IMR-90 (cell line): ENCODE data around the gene IFT81. TPM values are rescaled to one million over a fixed set of nuclear protein-coding genes. Genes with fewer than 3 reads are reported as not detected.
"Not testable (repeated sequence)": the region's sequence is repeated elsewhere in the genome, so short reads cannot be mapped to it uniquely, and the experiment has no call there.

Experiments used
- ATAC-seq: fragments of 200-7000 bp; cut with Tn5 transposase; 2 replicates; pipeline ENCODE4 v1.9.1; 2020; ENCODE audit warnings: low read depth, mild to moderate bottlenecking, moderate library complexity
- BruUV-seq: library from RNA; stranded (reverse); fragments of 400-500 nt; replicated peaks from 2 replicates; lab custom pipeline; 2021; lab: Mats Ljungman, UMichigan
- CTCF ChIA-PET: fragments of 300-600 bp; formaldehyde crosslinking; extraction: SDS; loops from one replicate; lab custom pipeline; 2021; ENCODE audit warnings: antibody characterized with exemption; lab: Yijun Ruan, JAX
- POLR2A ChIA-PET: fragments of 300-600 bp; sonication (Branson Sonifier 250); formaldehyde crosslinking; loops from one replicate; lab custom pipeline; 2022; ENCODE audit warnings: antibody characterized with exemption; ENCODE audit not compliant: unreplicated experiment; lab: Charles Lee
- DNase-seq: peaks from one replicate; pipeline ENCODE4 v3.0.0; 2013
- H2AFZ ChIP-seq: replicated peaks from 2 replicates; pipeline ENCODE3; 2013; ENCODE audit warnings: low read length, mild to moderate bottlenecking; ENCODE audit not compliant: poor library complexity
- H2AK5ac ChIP-seq: 2 replicates; pipeline ENCODE4 v1.6.1; 2013; ENCODE audit warnings: low read depth, low read length, inconsistent platforms
- H2AK9ac ChIP-seq: replicated peaks from 2 replicates; pipeline ENCODE3; 2013; ENCODE audit warnings: mild to moderate bottlenecking, low read depth, low read length, moderate library complexity; ENCODE audit not compliant: poor library complexity
- H2BK120ac ChIP-seq: 2 replicates; pipeline ENCODE4 v1.6.1; 2013; ENCODE audit warnings: low read depth, low read length, inconsistent platforms
- H2BK15ac ChIP-seq: 3 replicates; pipeline ENCODE4 v1.6.1; 2013; ENCODE audit warnings: low read depth, low read length, inconsistent platforms
- H2BK20ac ChIP-seq: 2 replicates; pipeline ENCODE4 v1.6.1; 2013; ENCODE audit warnings: low read depth, mild to moderate bottlenecking, inconsistent platforms, low read length, moderate library complexity
- H2BK5ac ChIP-seq: 2 replicates; pipeline ENCODE4 v1.6.1; 2013; ENCODE audit warnings: mild to moderate bottlenecking, low read depth, low read length, inconsistent platforms; ENCODE audit not compliant: poor library complexity, severe bottlenecking
- H3K14ac ChIP-seq: replicated peaks from 2 replicates; pipeline ENCODE4 v1.6.1; 2013; ENCODE audit warnings: low read depth, low read length, inconsistent platforms
- H3K18ac ChIP-seq: 2 replicates; pipeline ENCODE4 v1.6.1; 2013; ENCODE audit warnings: low read depth, low read length, control low read depth
- H3K23ac ChIP-seq: 2 replicates; pipeline ENCODE4 v1.6.1; 2013; ENCODE audit warnings: low read depth, low read length, inconsistent platforms
- H3K27ac ChIP-seq: 2 replicates; pipeline ENCODE4 v1.5.1; 2013; ENCODE audit warnings: mild to moderate bottlenecking, control low read depth, low read length; ENCODE audit not compliant: insufficient read depth
- H3K27me3 ChIP-seq: 2 replicates; pipeline ENCODE4 v1.6.1; 2013; ENCODE audit warnings: low read length; ENCODE audit not compliant: control insufficient read depth, insufficient read depth
- H3K36me3 ChIP-seq: 2 replicates; pipeline ENCODE4 v1.6.1; 2013; ENCODE audit warnings: low read length, mixed read lengths; ENCODE audit not compliant: control insufficient read depth, insufficient read depth
- H3K4ac ChIP-seq: 2 replicates; pipeline ENCODE4 v1.6.1; 2013; ENCODE audit warnings: low read depth, low read length, inconsistent platforms
- H3K4me1 ChIP-seq: 2 replicates; pipeline ENCODE4 v1.6.1; 2013; ENCODE audit warnings: low read length, mixed read lengths; ENCODE audit not compliant: control insufficient read depth, insufficient read depth
- H3K4me2 ChIP-seq: 2 replicates; pipeline ENCODE4 v1.6.1; 2013; ENCODE audit warnings: low read depth, mild to moderate bottlenecking, control low read depth, low read length, moderate library complexity
- H3K4me3 ChIP-seq: 2 replicates; pipeline ENCODE4 v1.5.1; 2013; ENCODE audit warnings: low read depth, mild to moderate bottlenecking, control low read depth, low read length, moderate library complexity; ENCODE audit not compliant: insufficient read depth
- H3K56ac ChIP-seq: 2 replicates; pipeline ENCODE4 v1.6.1; 2013; ENCODE audit warnings: low read length, inconsistent platforms; ENCODE audit not compliant: insufficient read depth; ENCODE audit errors: extremely low read depth
- H3K79me1 ChIP-seq, 2 experiments: 2 replicates each; pipeline ENCODE4 v1.6.1; 2013; ENCODE audit warnings: low read length in 2 of 2, inconsistent platforms in 1 of 2, low read depth in 1 of 2
- H3K9ac ChIP-seq: 2 replicates; pipeline ENCODE4 v1.6.1; 2013; ENCODE audit warnings: low read depth, low read length, control low read depth
- H3K9me1 ChIP-seq: 2 replicates; pipeline ENCODE4 v1.6.1; 2013; ENCODE audit warnings: low read length, inconsistent platforms; ENCODE audit not compliant: insufficient read depth
- H3K9me3 ChIP-seq: 2 replicates; pipeline ENCODE4 v1.6.1; 2013; ENCODE audit warnings: low read length; ENCODE audit not compliant: control insufficient read depth, insufficient read depth
- H4K20me1 ChIP-seq: 2 replicates; pipeline ENCODE4 v1.6.1; 2013; ENCODE audit warnings: low read length, inconsistent platforms; ENCODE audit not compliant: insufficient read depth
- H4K5ac ChIP-seq: 2 replicates; pipeline ENCODE4 v1.6.1; 2013; ENCODE audit warnings: mild to moderate bottlenecking, low read depth, low read length, control low read depth
- H4K8ac ChIP-seq, 2 experiments: 2 replicates each; pipeline ENCODE4 v1.6.1; 2013; ENCODE audit warnings: low read depth in 2 of 2, low read length in 2 of 2, control low read depth in 1 of 2, inconsistent platforms in 1 of 2
- H4K91ac ChIP-seq: 2 replicates; pipeline ENCODE4 v1.6.1; 2013; ENCODE audit warnings: low read depth, low read length, inconsistent platforms; ENCODE audit not compliant: insufficient read depth
- WGBS, 2 experiments: methylation state at CpG; one replicate each; pipeline versions ENCODE4 v1.1.5 to v1.1.7; 2013; ENCODE audit warnings: missing lambda C conversion rate in 2 of 2; ENCODE audit not compliant: insufficient read length in 1 of 2; ENCODE audit errors: extremely low coverage in 2 of 2; 5-methylcytosine and 5-hydroxymethylcytosine counted together
- dilution Hi-C: fragments of 300-500 bp; cut with HindIII; formaldehyde crosslinking; loops from one replicate; pipeline ENCODE4 v1.14.3; 2018; ENCODE audit warnings: low sequenced_read_pairs; ENCODE audit not compliant: unreplicated experiment
- in situ Hi-C: fragments of 300-500 bp; cut with MboI; formaldehyde crosslinking; loops from 3 replicates; pipeline ENCODE4 v1.14.3; 2019; ENCODE audit warnings: low sequenced_read_pairs, inconsistent platforms, mixed read lengths
- intact Hi-C: fragments of 100-400 bp; cut with micrococcal nuclease; formaldehyde crosslinking; loops from 2 replicates; pipeline ENCODE4 v1.10.0; 2022
- polyA plus RNA-seq, 3 experiments: library from polyadenylated mRNA; depleted of rRNA; stranded (reverse); fragments of >200 nt; gene quantifications; 2 replicates each; pipeline ENCODE4 v1.2.3, GENCODE V29; 2012; ENCODE audit warnings: low replicate concordance in 1 of 3
- total RNA-seq: library from RNA; depleted of rRNA; stranded (reverse); fragments of >200 nt; gene quantifications from 2 replicates; pipeline ENCODE4 v1.2.3, GENCODE V29; 2012

The IFT81 gene
- total and polyA plus RNA-seq, 2 of the 4 experiments (the other 2 are of a cell fraction), result 6.1 to 8.1 TPM

- H3K27me3 ChIP-seq, in situ Hi-C loops, H2BK5ac ChIP-seq, H2AK5ac ChIP-seq, ATAC-seq, H3K4me1 ChIP-seq, H2BK120ac ChIP-seq, H2AFZ ChIP-seq, BruUV-seq, CTCF ChIA-PET, H3K4me3 ChIP-seq, DNase-seq, H3K9ac ChIP-seq, H2BK20ac ChIP-seq, H3K4me2 ChIP-seq, POLR2A ChIA-PET, H4K91ac ChIP-seq, H2AK9ac ChIP-seq, H4K20me1 ChIP-seq, H3K56ac ChIP-seq, H3K27ac ChIP-seq, dilution Hi-C loops, H3K9me3 ChIP-seq, H3K36me3 ChIP-seq, H2BK15ac ChIP-seq, H3K4ac ChIP-seq, H3K18ac ChIP-seq, H3K9me1 ChIP-seq, H3K14ac ChIP-seq, H4K5ac ChIP-seq, intact Hi-C loops, H3K79me1 ChIP-seq, H4K8ac ChIP-seq, H3K23ac ChIP-seq: not testable (repeated sequence)
- WGBS, 2 experiments, result no CpG with 5 or more reads among the region's 11 CpGs
These were observed 131.8 kb downstream of the IFT81 start for GRCh38 chr12:110255890-110256456.
